Right lobe of liver (tissue), 4 donors: ENCODE results near the gene PIAS1.

Experiments
- POLR2A ChIP-seq: fragments of 450-650 bp; IDR thresholded peaks from one replicate; pipeline ENCODE4 v1.6.1; 2017; ENCODE audit warnings: antibody characterized with exemption, mild to moderate bottlenecking
- TF ChIP-seq, protein P1 (sequence below), 4 donors: fragments of 200-600 bp in 3 of 4; fragments of 450-650 bp in 1 of 4; IDR thresholded peaks; one replicate each; pipeline versions ENCODE4 v1.5.1 to v1.8.0; 2016 to 2022; ENCODE audit warnings: antibody characterized with exemption in 4 of 4, mild to moderate bottlenecking in 2 of 4
- donor health status: DM: no; HTN: no; CAD: no.
- donor health status: DM: no; HTN: no; CAD: no.
- donor health status: DM: no; HTN: yes; CAD: no.

- TF ChIP-seq, protein P1, sequence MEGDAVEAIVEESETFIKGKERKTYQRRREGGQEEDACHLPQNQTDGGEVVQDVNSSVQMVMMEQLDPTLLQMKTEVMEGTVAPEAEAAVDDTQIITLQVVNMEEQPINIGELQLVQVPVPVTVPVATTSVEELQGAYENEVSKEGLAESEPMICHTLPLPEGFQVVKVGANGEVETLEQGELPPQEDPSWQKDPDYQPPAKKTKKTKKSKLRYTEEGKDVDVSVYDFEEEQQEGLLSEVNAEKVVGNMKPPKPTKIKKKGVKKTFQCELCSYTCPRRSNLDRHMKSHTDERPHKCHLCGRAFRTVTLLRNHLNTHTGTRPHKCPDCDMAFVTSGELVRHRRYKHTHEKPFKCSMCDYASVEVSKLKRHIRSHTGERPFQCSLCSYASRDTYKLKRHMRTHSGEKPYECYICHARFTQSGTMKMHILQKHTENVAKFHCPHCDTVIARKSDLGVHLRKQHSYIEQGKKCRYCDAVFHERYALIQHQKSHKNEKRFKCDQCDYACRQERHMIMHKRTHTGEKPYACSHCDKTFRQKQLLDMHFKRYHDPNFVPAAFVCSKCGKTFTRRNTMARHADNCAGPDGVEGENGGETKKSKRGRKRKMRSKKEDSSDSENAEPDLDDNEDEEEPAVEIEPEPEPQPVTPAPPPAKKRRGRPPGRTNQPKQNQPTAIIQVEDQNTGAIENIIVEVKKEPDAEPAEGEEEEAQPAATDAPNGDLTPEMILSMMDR (IDR thresholded peaks at IDR 0.05), result no peak
- TF ChIP-seq POLR2A, result no peak
Measured at GRCh38 chr15:68152342-68152741, 98.2 kb downstream of the PIAS1 start.
